GM19328 (cell line): ENCODE measurements around the gene DNM1.
"Not testable (repeated sequence)": the region's sequence is repeated elsewhere in the genome, so short reads cannot be mapped to it uniquely, and the experiment has no call there.

Source experiments
- ATAC-seq: cut with Tn5 transposase; IDR thresholded peaks from one replicate; pipeline ENCODE4 v1.9.1; 2021; ENCODE audit warnings: mild to moderate bottlenecking, moderate library complexity; ENCODE audit not compliant: unreplicated experiment

The DNM1 gene

DNA sequence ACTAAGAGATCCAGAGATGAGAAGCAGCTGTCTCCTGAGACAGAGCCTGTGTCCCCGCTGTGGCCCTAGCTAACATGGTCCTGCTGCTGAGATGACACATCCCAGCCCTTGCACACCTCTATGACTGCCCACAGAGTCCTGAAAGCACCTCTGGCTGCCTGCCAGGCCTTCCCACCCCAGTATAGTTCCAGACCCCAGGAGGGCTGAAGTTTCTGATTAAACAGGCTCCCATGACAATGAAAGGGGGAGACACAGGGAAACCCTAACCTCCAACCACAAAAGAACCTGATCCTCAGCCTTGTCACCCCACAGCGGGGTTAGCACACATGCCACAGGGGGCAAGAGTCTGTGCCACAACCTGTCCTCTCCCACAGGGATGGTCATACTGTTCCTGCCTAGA lies 27.5 kb upstream of the DNM1 start:
- ATAC-seq, result no peak

DNA sequence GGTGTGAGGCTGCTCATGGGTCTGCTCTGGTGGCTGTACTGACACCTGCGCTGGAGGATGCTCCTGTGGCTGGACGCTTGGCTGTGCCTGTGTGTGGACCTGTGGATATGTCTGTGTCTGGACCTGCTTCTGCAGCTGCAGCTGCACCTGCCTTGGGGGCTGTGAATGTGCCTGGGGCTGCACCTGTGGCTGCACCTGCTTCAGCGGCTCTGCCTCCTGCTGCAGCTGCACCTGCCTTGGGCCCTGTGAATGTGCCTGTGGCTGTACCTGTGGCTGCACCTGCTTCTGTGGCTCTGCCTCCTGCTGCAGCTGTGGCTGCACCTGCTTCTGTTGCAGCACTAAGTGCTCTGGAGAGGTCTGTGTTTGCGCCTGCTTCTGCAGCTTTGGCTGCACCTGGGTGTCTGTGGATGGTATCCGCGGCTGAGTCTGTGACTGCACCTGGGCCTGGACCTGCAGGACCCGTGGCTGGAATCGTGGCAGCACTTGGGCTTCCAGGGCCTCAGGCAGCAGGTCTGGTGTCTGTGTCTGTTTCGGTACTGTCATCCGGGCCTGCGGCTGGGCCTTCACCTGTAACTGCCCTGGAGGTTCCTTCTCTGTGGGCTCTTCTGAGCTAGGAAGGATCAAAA lies 24.3 kb upstream of the DNM1 start:
- no peak for ATAC-seq

DNA sequence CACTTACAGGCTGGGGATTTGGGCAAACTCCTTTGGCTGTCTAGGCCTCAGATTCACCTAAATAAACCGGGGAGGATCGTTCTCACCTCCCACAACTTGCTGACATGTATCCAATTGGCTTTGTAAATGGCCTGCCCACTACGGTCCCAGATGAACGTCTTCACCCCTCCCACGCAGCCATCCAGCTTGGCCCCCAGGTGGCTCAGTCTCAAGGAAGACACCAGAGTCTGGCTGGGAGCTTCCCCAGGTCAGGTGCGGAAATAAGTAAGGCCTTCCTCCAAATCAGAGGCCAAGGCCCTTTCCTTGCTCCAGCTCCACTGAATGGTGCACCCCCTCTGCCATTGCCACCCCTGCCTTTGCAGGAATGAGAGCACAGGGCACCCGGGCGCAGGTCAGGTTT lies 23.2 kb upstream of the DNM1 start:
- ATAC-seq, result no peak

DNA sequence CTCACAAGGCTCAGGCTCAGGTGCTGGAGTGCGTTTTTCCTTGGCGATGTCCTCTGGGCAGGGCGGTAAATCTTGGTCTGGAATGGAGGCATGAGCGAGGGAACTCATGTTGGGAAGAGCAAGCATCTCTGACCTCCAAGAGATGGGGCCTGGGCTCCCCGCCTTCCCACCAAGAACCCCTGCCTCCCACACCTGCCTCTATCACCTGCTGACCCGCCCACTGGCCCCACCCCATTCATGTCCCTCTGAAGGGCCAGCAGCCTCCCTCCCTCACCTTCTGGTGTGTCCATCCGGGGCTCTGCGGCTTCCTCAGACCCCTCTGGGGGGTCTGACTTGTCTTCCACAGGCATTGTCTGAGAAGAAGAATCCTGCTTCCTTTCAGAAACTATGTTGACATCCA lies 22.7 kb upstream of the DNM1 start:
- ATAC-seq, result no peak

DNA sequence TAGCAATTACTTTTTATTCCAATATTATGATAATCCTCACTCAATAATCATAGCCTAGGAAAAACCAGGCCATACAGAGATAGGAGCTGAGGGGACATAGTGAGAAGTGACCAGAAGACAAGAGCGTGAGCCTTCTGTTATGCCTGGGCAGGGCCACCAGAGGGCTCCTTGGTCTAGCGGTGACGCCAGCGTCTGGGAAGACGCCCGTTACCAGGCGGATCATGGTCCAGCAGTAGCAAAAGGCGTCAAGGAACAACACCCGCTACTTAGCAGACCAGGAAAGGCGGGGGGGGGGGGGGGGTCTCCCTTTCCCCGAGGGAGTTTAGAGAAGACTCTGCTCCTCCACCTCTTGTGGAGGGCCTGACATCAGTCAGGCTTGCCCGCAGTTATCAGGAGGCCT lies 21.7 kb upstream of the DNM1 start:
- not testable (repeated sequence) for ATAC-seq

DNA sequence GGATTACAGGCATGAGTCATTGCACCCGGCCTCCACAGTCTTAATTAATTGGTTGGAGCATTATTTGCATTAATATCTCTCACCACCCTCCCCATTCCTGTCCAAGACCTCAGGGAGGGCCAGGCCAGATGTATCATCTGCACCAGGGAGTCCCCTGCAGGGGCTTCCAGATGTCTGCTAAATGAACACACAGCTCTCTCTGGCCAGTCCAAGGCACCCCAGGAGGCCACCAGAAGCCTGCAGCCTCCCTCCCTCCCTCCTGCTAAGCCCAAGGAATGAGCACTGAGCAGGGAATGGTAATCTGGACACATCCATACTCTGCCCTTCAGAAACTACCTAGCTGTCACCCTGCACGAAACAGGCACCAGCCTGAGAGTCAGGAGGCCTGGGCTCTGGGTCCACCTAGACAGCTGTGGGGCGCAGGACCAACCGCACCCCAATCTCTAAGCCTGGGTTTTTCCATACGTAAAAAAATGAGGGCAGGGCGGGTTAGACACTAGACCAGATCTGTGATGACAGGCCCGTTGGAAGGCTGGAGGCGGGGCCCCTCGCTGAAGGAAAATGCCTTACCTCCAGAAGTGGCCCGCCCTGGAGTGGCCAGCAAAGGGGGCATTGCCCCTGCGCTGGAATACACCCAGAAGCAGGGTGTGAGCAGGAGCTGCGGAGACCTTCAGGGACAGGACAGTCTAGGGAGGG lies 20.1 kb upstream of the DNM1 start:
- no peak for ATAC-seq

DNA sequence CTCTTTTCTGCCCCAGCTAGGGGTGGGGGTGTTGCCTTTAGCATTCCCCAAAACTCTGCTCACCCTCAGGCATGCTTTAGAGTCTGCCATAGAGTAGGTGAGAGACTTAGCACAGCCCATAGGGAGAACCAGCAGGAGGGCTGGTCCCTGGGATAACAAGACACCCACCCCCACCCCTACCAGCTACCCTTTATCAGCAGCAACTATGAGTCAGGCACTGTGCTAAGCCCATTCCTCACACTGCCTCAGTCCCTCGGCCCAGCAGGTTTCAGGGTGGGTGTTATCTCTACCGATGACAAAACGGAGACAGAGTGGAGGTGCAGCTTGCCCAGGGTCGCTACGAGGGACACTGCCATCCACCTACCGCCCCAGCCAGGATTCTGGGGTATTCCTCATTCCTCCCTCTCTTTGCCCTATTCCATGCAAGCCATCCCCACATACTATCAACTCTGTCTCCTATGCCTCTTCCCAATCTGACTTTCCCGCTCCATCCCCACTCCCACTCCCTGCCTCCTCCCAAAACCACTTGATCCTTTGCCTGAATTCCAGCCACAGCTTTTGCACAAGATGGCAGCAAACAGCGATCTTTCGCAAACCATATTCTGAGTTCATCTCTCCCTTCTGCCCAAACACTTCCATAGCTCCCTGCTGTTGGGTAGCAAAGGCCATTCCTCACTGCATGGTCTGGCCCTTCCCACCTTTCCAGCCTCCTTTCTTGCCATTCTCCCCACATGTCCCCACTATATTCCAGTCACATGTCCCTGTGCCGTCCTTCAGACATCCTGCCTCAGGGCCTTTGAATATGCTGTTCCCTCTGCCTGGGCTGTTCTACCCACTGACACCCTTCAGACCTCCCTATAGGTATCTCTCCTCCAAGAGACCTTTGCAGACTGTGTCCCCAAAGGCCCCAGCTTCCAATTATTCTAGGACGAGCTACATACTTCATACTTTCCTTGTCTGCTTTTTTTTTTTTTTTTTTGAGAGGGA lies 16.9 kb upstream of the DNM1 start:
- no peak for ATAC-seq

DNA sequence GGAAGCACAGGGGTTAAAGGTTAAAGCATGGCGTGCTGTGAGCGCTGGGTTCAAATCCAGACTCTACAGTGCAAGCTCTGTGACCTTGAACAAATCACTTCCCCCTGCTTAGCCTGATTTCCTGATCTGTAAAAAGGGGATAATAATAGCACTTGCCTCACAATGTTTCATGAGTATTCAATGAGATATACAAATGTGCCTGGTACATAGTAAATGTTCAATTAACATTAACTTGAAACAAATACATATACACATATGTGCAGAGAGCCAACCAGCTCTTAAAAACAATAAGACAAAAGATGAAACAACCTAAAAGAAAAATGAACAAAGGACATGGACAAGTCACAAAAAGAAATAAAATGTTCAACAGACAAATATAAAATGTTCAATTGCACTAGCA lies 15.8 kb upstream of the DNM1 start:
- no peak for ATAC-seq

DNA sequence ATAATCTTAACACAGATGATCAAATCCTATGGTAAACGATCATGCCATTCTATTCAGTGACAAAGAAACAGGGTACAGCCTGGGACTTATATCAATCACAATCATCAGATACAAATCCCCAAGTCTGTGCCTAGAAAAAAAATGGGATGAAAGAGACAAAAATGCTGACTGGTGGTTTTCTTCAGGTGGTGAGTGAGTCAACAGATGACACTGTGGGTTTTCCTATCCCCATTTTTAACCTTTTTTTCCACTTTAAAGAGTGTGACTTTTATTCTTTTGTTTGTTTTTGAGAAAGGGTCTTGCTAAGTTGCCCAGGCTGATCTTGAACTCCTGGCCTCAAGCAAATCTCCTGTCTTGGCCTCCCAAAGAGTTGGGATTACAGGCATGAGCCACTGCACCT lies 15.0 kb upstream of the DNM1 start:
- no peak for ATAC-seq

DNA sequence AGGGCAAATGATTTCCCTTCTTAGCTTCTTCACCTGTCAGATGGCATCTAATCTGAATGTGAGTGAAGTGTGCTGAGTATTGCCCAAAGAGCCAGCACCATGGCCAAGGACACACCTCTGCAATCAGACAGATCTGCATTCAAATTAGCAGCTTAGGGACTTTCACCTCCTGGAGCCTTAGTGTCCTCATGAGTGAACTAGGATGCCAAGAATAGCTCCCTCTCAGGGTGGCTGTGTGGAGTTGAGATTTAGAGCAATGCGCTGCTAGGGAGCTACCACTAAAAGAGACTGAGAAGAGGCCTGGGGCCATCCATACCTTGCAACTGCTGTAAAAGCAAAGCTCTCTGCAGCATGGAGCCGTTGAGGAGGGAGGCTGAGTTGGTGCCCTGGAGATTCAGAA lies 13.2 kb upstream of the DNM1 start:
- no peak for ATAC-seq

DNA sequence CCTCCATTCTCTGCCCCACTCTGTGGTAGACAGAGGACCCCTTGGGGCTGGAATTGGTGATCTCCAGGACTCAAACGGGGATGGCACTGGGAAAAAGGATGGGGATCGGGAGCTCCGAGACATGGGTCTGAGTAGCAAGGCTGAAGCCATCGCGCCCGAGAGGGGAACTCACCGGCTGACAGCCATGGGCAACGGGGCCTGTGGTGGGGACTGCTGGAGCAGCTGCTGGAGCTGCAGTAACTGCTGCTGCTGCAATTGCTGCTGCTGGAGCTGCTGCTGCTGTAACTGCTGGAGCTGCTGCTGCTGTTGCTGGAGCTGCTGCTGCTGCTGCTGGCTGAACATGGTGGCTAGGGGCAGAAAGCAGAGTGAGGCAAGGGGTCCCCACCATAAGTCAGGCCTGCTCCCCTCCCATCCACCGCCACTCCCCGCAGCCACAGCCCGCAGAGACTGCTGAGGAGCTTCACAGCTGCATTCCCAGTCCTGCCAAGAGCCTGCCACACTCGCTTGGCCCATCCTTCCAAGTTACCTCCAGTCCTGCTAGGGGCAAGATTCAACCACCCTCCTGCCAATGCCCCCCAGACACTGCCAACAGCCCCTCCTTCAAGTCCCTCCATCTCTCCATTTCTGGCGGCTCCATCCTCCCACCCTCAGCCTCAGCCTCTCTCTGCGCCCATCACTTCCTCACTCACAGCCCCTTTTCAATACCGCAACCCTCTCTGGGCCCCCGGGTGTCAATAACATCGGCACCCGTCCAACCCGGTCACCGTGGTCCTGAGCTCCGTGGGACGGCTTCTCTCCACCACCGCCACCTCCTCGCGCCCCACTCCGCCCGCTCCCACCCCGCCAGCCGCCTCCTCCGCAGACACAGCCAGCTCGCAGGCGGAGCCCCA lies 12.4 kb upstream of the DNM1 start:
- ATAC-seq, result peak; percentile 38

DNA sequence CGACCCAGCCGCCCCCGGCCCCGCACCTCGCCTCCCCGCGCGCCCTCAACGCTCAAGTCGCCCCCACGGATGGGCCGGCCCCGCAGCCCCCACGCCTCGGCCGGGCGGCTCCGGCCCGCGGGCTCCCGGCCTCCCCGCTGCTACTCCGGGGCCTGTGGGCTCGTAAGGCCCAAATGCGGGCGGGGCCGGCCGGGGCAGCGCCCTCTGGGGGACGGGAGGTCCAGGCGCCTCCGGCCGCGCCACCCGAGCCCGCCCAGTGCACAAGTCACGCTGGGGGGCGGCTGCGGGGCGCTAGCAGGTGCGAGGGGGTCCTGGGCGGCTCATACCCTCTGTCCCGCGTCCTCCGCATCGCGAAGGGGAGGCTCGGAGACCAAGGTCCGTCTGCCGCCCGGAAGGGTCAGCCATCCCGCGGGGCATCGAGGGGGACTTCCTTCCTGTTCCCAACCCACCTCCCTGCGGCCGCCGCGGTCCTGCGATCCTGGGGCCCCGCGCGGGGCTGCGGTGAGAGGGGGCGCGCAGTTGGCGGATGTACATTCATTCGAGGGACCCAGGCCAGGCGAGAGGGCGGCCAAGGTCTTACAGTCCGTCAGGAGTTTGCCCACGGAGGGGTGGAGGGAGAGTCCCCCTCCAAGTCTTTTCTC lies 11.7 kb upstream of the DNM1 start, which contains the start of gene CIZ1:
Gene CIZ1 (minus strand): TSS at position 167 of the 641 bp plus-strand sequence. CDS start 715 bp downstream, outside the sequence.
- ATAC-seq, result peak; percentile 69

DNA sequence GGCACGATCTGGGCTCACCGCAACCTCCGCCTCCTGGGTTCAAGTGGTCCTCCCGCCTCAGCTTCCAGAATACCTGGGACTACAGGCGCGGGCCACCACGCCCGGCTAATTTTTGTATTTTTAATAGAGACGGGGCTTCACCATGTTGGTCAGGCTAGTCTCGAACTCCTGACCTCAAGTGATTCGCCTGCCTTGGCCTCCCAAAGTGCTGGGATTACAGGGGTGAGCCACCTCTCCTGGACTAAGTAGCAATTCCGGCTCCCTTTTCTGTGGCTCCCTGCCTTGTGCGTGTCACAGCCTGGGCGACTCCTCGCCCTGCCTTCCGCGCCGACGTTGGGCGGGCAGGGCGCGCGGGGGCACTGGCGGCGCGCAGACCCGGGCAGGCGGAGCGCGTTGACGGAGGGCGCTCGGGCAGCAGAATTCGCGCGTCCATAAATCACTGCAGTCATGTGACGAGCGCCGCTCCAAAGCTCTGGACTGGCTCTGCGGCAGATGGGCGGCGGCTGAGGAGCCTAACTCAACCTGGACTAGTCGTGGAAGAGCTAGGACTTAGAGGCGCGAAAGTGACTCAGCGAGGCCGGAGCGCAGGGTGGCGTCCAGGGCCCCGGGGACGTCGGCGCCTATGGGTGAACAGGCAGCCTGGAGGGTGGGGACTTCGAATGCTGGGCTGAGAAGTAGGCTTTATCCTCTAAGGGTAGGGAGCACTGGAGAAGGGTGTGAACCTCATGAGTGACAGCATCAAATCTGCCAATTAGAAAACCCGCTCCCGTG lies 10.4 kb upstream of the DNM1 start:
- ATAC-seq, result no peak

DNA sequence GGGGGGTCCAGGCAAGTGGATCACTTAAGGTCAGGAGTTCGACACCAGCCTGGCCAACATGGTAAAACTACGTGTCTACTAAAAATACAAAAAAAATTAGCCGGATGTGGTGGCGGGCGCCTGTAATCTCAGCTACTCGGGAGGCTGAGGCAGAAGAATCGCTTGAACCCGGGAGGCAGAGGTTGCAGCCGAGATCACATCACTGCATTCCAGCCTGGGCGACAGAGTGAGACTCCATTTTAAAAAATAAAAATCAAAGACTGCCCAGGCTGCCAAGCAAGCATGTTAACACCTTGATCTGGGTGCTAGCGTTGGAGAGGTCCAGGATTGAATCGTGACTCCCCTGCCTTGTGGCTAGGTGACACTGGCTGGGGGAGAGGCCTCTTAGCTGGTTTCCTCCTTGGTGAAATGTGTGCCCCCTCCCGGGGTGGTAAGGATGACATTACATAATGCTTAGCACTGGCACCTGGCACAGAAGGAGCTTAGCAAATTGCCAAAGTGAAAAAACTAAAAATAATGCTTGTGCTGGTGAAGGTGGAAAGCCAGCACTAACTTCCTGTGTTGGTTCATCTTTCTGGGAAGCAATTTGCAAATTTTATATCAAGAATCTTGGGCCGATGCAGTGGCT lies 9.6 kb upstream of the DNM1 start:
- ATAC-seq, result no peak

DNA sequence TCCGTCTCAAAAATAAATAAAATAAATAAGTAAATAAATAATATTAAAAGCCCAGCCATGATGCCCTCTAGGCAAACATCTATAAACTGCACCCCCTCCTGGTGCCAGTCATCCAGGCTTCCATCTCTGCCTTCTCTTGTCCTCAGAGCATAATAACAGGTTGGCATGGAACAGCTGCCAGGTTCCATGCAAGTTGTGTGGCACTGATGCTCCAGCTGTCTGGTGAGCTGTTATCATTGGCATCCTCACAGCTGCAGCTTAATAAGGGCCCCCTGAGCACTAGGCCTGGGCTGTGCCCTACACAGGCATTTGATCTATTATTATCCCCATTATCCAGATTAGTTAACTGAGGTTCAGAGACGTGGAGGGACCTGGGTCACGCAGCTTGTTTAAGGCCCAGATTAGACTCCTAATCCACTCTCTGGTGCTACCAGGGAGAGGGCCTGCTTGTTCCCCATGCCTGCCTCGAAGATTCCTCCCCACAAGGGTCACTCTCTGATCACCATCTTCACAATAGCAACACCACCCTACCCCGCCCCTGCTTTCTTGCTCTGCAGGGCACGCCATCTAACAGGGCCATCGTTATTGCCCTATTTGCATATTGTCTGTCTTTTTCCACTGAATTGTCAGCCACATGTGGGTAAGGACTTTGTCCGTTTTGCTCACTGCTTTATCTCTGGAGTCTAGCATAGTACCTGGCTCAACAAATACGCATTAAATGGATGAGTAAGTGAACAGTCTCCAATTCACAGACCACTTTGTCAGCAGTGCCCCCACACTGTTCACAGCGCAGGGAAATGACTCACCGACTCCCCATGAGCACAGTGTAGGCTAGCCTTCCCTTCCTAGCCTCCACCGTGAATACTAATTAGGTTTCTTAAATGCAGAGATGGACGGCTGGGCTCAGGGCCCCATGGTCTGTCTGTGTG lies 1.5 kb upstream of the DNM1 start:
- no peak for ATAC-seq

DNA sequence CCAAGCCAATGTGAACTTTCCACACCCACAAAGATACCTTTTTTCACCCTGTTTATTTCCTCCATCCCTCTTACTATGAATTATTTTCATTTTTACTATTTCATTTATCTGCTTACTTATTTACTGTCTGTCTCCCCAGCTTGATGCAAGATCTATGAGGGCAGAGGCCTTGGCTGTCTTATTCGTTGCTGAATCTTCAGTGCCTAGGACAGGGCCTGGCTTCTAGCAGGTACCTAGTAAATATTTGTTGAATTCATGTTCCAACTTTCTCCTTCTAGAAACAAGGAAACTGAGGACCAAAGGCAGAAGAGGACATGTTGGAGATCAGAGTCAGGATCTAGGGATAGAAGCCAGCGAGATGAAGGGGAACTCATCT lies 543 bp upstream of the DNM1 start:
- ATAC-seq, result no peak

DNA sequence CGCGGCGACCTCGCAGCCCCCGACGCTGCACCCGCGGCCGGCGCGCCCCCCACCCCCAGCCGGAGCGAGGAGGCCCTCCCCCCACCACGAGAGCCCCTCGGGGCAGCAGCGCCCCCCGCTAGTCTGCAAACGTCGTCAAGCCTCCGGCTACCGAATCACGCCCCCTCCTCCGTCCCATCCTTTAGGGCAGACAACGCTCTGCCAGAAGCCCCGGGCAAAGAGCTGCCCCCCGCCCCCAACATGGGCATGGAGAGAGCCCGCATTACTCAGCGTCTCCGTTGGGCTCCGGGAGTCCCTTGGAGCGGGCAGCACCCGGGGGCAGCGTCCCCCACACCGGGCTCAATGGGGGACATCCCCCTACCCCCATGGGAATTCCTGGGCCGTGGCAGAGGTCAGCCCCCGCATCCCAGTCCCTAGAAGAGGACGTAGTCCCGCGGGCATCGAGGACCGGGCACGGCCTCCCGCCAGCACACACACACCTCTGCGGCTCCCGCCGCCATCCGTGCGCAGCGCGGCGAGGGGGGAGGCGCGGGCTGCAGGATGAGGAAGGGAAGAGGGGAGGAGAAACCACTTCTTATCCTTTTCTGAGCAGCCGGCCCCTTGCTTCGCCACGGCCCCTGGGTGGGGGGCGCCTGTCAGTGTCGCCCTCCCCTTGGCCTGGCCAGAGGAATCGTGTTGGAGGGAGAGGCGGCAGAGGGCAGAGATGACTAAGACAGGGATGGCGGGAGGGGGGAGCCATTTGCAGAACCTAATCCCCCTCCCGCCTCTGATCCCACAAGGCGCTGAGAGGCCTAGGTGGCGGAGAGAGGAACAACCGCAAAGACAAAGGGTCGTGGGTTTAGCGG lies 750 bp downstream of the DNM1 start:
- no peak for ATAC-seq
